ENCODE measurements around the gene NAA38. TPM values are rescaled to one million over a fixed set of nuclear protein-coding genes. Genes with fewer than 3 reads are reported as not detected.
"Not testable (repeated sequence)": the region's sequence is repeated elsewhere in the genome, so short reads cannot be mapped to it uniquely, and the experiment has no call there.

The NAA38 gene
- total RNA-seq, 1 donor from 2014 or later: 105 TPM

DNA sequence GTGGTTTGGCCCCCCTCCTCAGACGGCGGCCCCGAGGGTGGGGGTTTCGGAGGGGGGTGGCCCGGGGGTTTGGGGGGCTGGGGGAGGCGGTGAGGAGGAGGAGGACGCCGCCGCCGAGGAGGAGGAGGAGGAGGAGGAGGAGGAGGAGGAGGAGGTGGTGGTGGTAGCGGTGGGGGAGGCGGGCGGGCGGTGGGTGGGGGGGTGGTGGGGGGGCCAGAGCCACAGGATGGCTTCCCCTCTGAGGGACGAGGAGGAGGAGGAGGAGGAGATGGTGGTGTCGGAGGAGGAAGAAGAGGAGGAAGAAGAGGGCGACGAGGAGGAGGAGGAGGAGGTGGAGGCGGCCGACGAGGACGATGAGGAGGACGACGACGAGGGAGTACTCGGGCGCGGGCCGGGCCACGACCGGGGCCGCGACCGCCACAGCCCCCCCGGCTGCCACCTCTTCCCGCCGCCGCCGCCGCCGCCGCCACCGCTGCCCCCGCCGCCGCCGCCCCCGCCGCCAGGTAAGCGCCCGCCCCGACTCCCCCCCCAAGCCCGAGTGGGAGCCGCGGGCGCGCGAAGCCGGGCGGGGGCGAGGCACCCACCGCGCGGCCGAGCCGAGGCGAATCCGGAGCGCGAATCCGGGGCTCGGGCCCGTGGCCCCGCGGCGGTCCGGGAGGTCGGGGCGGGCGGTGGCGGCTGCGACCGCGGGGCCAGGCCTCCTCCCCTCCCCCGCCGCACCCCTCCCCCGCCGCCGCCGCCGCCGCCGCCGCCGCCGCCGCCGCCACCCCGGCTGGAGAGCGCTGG, 27.4 kb upstream of the NAA38 start:
- no peak for DNase-seq (ENCODE audit: missing footprints)
- no peak for ATAC-seq
- intact Hi-C loops (cut with DNase I): no loop called here

- intact Hi-C loops (cut with DNase I): no loop called here
- DNase-seq (ENCODE audit: missing footprints) (no peak), ATAC-seq (no peak)
Measured at GRCh38 chr17:7883781-7884386, 26.5 kb upstream of the NAA38 start.

DNA sequence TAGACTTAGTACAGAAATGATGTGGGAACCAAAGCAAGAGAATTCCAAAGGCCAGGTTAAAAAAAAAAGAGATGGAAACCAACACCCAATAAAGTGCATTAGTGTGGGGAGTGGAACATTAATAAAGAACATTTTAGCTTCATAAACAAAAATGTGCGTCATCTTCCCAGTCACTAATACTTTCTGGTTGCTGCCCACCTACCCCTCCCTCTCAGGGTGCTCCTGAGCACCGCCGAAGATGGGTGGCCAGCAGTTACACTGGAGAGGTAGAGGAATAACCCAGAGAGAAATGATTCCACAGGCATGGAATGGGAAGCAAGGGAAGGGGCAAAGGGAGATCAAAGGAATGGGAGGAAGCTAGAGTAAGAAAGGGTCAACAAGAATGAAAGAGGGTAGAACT, 25.3 kb upstream of the NAA38 start:
- ATAC-seq (no peak), DNase-seq (ENCODE audit: missing footprints) (no peak)
- intact Hi-C loops (cut with DNase I): no loop called here

- intact Hi-C loops (cut with DNase I): no loop called here
- no peak for DNase-seq (ENCODE audit: missing footprints)
- ATAC-seq: no peak
Measured at GRCh38 chr17:7882068-7882467, 24.7 kb upstream of the NAA38 start.

- no peak for ATAC-seq
- no peak for DNase-seq (ENCODE audit: missing footprints)
- intact Hi-C loops (cut with DNase I): no loop called here
Measured at GRCh38 chr17:7881276-7882054, 24.1 kb upstream of the NAA38 start.

DNA sequence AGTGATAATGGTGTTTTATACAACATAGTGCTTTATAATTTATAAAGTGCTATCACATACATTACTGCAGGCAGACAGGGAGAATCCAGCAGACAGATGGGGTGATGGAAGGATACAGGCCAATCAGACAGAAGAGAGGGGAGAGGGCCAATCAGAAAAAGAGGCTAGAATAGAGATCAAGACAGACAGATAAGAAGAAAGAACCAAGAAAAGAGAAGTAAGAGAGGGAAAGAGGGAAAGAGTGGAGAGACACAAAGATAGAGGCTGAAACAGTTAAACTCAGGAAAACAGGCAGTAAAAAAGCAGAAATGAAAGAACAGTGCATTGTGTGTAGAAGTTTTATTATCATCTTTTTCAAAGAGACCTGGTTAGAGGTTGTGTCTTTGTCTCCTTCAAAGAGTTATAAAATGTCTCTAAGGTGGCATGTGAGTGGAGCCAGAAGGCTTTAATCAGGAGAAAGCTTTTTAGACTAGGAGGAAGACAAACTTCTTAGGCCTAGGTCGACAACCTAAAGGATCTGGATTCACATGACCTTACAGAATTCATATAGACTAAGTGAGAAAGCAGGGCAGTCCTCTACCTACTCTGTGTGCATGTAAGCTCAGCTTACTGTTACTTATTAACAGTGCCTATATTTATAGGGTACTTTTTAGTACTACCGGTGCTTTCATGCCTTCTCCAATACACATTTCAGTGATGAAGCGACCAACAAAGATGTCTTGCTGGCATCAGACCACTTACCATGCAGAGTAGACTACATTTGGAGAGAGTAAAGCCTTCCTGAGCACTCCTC, 22.9 kb upstream of the NAA38 start:
- intact Hi-C loops (cut with DNase I): no loop called here
- DNase-seq (ENCODE audit: missing footprints): no peak
- no peak for ATAC-seq

GRCh38 chr17:7878234-7878633, 20.9 kb upstream of the NAA38 start:
- ATAC-seq: no peak
- DNase-seq (ENCODE audit: missing footprints): no peak
- intact Hi-C loops (cut with DNase I): no loop called here

GRCh38 chr17:7875804-7876370, 18.5 kb upstream of the NAA38 start:
- DNase-seq (ENCODE audit: missing footprints) (no peak), ATAC-seq (no peak)
- intact Hi-C loops (cut with DNase I): no loop called here

DNA sequence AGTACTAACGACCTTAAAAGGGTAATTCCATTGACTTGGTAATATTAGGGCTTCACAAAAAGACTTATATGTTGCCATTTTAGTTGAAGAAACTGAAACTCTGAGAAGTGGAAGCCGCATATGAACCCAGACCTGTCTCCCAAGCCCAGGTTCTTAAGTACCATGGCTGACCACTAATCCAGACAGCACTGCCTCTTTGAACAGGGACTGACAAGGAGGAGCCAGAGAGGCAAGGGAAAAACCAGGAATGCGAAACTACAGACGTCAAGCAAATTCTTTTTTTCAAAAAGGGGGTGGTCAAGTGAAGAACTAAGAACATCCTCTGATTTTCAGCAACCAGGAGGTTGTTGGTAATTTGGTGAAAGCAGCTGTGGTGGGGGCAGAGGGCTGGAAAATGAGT, 15.7 kb upstream of the NAA38 start:
- no peak for ATAC-seq

DNA sequence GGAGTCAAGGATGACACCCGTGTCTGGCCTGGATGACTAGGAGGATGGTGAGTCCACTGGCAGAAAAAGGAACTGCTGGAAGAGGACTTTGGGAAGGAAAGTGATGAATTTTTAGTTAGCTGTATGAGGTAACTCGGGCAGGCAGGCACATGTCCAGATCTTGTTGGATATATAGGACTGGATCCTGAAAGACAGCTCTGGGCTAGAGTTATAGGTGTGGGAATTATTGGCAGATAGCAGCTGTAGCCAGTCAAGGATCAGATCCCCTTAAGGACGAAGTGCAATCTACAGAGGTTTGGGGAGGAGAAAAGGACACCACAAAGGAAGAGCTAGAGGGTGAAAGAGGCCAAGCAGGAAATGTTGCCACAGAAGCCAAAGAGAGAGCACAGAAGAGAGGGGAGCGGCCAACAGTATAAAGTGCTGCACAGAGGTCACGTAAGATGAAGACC, 10.5 kb upstream of the NAA38 start:
- intact Hi-C loops (cut with DNase I): no loop called here
- ATAC-seq (no peak), DNase-seq (ENCODE audit: missing footprints) (no peak)

More for the DNA sequence above, 15.7 kb upstream of the NAA38 start:
- no peak for DNase-seq (ENCODE audit: missing footprints)
- intact Hi-C loops (cut with DNase I): no loop called here

GRCh38 chr17:7864995-7865650, 7.8 kb upstream of the NAA38 start:
- intact Hi-C loops (cut with DNase I): loop anchor here (5.0 kb wide), 1 partner anchor 177 kb away; no protein-coding TSS in a partner anchor

DNA sequence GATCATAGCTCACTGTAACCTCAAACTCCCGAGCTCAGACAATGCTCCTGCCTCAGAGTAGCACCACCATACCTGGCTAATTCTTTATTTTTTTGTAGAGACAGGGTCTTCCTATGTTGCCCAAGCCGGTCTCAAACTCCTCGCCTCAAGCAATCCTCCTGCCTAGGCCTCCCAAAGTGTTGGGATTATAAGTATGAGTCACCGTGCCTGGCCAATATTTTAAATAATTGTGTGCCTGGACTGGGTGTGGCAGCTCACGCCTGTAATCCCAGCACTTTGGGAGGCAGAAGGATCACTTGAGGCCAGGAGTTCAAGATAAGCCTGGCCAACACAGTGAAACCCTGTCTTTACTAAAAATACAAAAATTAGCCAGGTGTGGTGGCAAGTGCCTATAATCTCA, 7.0 kb upstream of the NAA38 start:
- not testable (repeated sequence) for DNase-seq (ENCODE audit: missing footprints); ATAC-seq
- intact Hi-C loops (cut with DNase I): loop anchor here (5.0 kb wide), 1 partner anchor 178 kb away; no protein-coding TSS in a partner anchor

More at GRCh38 chr17:7864995-7865650, 7.8 kb upstream of the NAA38 start:
- no peak for ATAC-seq
- no peak for DNase-seq (ENCODE audit: missing footprints)

- ATAC-seq (no peak), DNase-seq (ENCODE audit: missing footprints) (no peak)
- intact Hi-C loops (cut with DNase I): loop anchor here (1.0 to 5.0 kb wide), 3 partner anchors 34 to 179 kb away; no protein-coding TSS in a partner anchor
Measured at GRCh38 chr17:7862692-7863437, 5.5 kb upstream of the NAA38 start.

DNA sequence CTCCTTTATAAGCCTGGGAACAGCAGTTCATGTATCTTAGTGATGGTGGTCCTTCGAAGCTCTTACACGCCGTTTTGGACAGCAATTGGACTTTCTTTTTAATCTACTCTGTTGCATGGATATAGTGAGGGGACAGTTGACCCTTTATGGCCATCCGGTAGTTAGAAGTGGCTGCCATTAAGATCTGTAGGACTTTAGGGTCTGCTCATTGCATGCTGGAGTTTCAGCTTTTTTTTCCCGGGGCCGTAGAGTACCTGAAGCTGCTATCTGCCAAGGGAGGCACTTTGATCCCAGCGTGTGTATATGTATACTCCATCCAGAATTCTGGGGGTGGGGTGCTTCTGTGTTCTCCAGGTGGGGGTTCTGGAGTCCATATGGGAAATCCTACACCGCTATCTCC, 1.7 kb upstream of the NAA38 start:
- DNase-seq (ENCODE audit: missing footprints) (no peak), ATAC-seq (no peak)
- intact Hi-C loops (cut with DNase I): loop anchor here (2.0 to 10.0 kb wide), 5 partner anchors 30 to 617 kb away; partner anchors contain the start of genes CD68, CHD3, CNTROB and GABARAP

DNA sequence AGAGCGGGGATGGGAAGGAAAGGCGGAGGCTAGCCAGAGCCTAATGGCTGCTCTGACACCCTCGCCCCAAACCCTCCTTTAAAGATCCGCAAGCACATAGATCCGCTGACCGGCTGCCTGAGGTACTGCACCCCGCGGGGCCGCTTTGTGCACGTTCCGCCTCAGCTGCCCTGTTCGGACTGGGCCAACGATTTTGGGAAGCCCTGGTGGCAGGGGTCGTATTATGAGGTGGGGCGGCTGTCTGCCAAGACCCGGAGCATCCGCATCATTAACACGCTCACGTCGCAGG, 1.1 kb upstream of the NAA38 start:
- no peak for ATAC-seq
- intact Hi-C loops (cut with DNase I): loop anchor here (2.0 to 10.0 kb wide), 5 partner anchors 30 to 616 kb away; partner anchors contain the start of genes CD68, CHD3, CNTROB and GABARAP
- DNase-seq (ENCODE audit: missing footprints): no peak

DNA sequence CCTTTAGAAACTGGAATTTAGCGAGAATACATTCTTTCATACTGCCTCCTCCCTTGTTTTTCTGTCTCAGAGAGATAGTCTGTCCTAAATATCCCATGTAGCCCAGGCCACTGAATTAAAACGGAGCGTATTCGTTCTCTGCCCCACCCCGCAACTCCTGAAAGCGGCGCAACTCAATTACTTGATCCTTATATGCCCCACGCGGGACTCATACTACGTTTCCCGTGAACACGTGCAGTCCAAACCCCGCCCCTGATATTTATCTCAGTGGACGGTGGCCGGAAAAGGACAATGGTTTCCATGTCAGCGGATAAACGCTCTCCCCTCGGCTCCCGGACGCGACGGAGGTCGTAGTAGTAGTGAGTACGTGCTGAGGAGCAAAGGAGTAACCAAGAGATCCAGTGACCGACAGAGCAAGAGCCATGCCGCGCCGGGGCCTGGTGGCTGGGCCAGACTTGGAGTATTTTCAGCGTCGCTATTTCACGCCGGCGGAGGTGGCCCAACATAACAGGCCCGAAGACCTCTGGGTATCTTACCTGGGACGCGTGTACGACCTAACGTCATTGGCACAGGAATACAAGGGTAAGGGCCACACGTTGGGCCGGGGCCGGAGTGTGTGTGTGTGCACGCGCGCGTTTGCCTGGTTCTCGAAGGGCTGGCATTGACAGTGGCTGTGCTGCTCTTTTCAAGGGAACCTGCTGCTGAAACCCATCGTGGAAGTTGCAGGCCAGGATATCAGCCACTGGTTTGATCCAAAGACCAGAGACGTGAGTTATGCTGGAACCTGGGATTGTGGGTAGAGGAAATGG, 558 bp upstream of the NAA38 start, which contains the start of gene CYB5D1:
CYB5D1 (plus strand) TSS at position 291 of the 809 bp plus-strand sequence; CDS start at position 423, 132 bp downstream.
- peak; percentile 93 for DNase-seq (ENCODE audit: missing footprints)

More for the DNA sequence above, 558 bp upstream of the NAA38 start, which contains the start of gene CYB5D1:
- peak; percentile 68 for ATAC-seq
- intact Hi-C loops (cut with DNase I): loop anchor here (1.0 to 10.0 kb wide), 7 partner anchors 15 to 616 kb away; partner anchors contain the start of genes CD68, CHD3, CNTROB and GABARAP
